ENCODE measurements around the gene SLC35F3. TPM values are rescaled to one million over a fixed set of nuclear protein-coding genes. Genes with fewer than 3 reads are reported as not detected.

The SLC35F3 gene
- total RNA-seq, 1 donor from 2014 or later, result 0.49 TPM

DNA sequence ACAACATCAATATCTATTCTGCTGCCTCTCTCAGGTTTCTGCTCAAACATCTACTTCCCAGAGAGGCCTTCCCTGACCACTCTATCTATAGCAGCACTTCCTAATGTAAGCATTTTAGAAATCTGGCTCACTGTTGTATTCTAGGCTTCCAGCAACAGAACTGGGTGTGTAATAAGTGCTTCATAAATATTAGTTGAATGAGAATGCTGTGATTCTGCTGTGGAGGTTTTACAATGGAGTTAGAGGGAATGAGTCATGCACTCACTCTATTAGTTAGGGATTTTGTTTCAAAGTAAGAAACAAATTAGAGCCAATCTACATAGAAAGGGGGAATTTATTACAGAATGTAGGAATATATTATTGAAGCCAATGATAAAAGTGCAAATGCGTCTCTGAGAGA lies 38.6 kb upstream of the SLC35F3 start:
- no peaks in the 10 kb centered on the region for H3K27me3 ChIP-seq
- TF ChIP-seq POLR2A (IDR thresholded peaks at IDR 0.05), result no peak
- no peak for TF ChIP-seq POLR2AphosphoS5 (IDR thresholded peaks at IDR 0.05; ENCODE audit: insufficient read depth in 1 of 2, low read depth in 1 of 2)
- TF ChIP-seq, protein P1, sequence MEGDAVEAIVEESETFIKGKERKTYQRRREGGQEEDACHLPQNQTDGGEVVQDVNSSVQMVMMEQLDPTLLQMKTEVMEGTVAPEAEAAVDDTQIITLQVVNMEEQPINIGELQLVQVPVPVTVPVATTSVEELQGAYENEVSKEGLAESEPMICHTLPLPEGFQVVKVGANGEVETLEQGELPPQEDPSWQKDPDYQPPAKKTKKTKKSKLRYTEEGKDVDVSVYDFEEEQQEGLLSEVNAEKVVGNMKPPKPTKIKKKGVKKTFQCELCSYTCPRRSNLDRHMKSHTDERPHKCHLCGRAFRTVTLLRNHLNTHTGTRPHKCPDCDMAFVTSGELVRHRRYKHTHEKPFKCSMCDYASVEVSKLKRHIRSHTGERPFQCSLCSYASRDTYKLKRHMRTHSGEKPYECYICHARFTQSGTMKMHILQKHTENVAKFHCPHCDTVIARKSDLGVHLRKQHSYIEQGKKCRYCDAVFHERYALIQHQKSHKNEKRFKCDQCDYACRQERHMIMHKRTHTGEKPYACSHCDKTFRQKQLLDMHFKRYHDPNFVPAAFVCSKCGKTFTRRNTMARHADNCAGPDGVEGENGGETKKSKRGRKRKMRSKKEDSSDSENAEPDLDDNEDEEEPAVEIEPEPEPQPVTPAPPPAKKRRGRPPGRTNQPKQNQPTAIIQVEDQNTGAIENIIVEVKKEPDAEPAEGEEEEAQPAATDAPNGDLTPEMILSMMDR (IDR thresholded peaks at IDR 0.05), result no peak
- H3K4me1 ChIP-seq, result no peaks in the 10 kb centered on the region
- DNase-seq (ENCODE audit: extremely low spot score in 2 of 2), result no peak
- intact Hi-C loops (cut with DNase I), result no loop called here
- no peaks in the 10 kb centered on the region for H3K9me3 ChIP-seq
- H3K4me3 ChIP-seq, result no peak overlapping the region
- no peak overlapping the region for H3K27ac ChIP-seq
- H3K36me3 ChIP-seq, result no peaks in the 10 kb centered on the region

DNA sequence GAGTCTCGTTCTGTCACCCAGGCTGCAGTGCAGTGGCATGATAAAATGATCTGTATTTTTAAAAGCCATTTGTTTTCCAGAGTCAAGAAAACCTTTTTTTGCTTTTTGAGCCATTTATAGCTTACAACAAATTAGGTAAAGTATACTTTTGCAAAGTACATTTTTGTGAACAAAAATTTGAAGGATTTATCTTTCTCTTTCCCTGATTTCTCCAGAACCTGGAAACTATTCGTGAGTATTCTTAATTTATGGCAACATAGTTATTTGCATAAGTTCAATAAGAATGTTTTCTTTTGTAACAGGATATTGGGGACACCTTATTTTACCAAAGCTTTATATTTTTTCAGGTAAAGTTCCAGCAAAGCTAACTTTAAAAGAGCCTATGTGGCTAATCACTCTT lies 37.4 kb upstream of the SLC35F3 start:
- no peaks in the 10 kb centered on the region for H3K9me3 ChIP-seq
- H3K27me3 ChIP-seq, result no peaks in the 10 kb centered on the region
- TF ChIP-seq, protein P1 (IDR thresholded peaks at IDR 0.05), result no peak
- TF ChIP-seq POLR2A (IDR thresholded peaks at IDR 0.05), result no peak
- TF ChIP-seq POLR2AphosphoS5 (IDR thresholded peaks at IDR 0.05; ENCODE audit: insufficient read depth in 1 of 2, low read depth in 1 of 2), result no peak
- H3K36me3 ChIP-seq, result no peaks in the 10 kb centered on the region
- H3K4me1 ChIP-seq, result no peaks in the 10 kb centered on the region
- no peak for DNase-seq (ENCODE audit: extremely low spot score in 2 of 2)
- no peak overlapping the region for H3K27ac ChIP-seq
- H3K4me3 ChIP-seq, result no peak overlapping the region
- intact Hi-C loops (cut with DNase I), result no loop called here

DNA sequence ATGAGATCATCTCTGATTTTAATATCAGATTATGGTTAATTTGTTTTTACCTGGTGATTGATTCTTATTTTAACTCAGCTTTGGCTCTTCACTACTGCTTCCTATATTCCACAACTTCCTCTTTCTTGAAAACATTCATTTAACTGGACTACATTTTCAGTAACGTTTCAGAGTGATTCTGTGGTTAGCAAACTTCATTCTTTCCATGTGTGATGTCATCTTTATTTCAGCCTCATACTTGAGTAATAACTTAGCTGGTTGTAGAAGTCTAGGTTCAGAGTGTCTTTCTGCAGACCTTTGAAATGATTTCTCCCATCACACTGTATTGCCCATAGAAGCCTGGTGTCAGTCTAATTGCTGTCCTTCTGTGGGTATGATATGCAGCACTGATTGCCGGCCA lies 36.0 kb upstream of the SLC35F3 start:
- Histone ChIP-seq H3K27ac (no peak overlapping the region), H3K36me3 (no peaks in the 10 kb centered on the region), H3K27me3 (no peaks in the 10 kb centered on the region), H3K4me1 (no peaks in the 10 kb centered on the region), H3K4me3 (no peak overlapping the region), H3K9me3 (no peaks in the 10 kb centered on the region)
- no peak for DNase-seq (ENCODE audit: extremely low spot score in 2 of 2)
- TF ChIP-seq, protein P1 (IDR thresholded peaks at IDR 0.05), result no peak
- TF ChIP-seq POLR2AphosphoS5 (IDR thresholded peaks at IDR 0.05; ENCODE audit: insufficient read depth in 1 of 2, low read depth in 1 of 2), result no peak
- no peak for TF ChIP-seq POLR2A (IDR thresholded peaks at IDR 0.05)
- intact Hi-C loops (cut with DNase I), result no loop called here

DNA sequence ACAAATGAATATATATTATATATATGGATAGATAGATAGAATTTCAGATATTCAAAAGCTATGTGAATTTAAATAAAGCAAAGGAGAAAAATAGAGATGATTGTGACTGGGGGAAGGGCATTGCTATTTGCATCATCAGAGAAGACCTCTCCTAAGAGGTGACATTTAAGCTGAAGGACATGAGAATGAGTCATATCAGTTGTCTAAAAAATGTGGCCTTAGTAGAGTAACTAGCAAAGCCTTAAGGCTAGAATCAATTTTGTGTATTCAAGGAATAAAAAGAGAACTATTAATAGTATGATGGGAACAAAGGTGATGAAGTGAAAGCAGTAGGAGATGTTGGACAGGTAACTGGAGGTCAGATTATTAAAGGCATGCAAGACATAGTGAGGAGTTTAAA lies 34.8 kb upstream of the SLC35F3 start:
- no peaks in the 10 kb centered on the region for H3K36me3 ChIP-seq
- intact Hi-C loops (cut with DNase I), result no loop called here
- TF ChIP-seq, protein P1 (IDR thresholded peaks at IDR 0.05), result no peak
- TF ChIP-seq POLR2AphosphoS5 (IDR thresholded peaks at IDR 0.05; ENCODE audit: insufficient read depth in 1 of 2, low read depth in 1 of 2) (no peak), POLR2A (IDR thresholded peaks at IDR 0.05) (no peak)
- no peak overlapping the region for H3K4me3 ChIP-seq
- no peaks in the 10 kb centered on the region for H3K4me1 ChIP-seq
- DNase-seq (ENCODE audit: extremely low spot score in 2 of 2), result no peak
- H3K9me3 ChIP-seq, result no peaks in the 10 kb centered on the region
- H3K27me3 ChIP-seq, result no peaks in the 10 kb centered on the region
- H3K27ac ChIP-seq, result no peak overlapping the region

DNA sequence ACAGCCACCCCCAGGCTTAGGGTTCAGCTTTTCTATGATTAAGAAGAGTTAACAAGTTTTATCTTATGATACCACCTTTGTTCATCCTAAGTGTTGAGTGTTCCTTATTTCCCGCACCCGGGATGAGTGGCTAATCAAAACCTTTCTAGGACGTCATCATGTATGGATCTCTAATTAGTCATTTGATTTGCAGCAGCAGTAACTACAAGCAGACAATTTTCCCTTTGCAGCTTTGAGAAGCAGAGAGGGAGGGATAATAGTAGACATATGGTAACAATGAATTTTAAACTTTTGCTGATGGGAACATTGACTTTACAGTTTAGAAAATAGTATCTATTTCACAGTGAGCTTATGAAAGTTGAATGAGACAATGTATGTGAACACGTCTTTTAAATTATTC lies 30.8 kb upstream of the SLC35F3 start:
- Histone ChIP-seq H3K27me3 (no peaks in the 10 kb centered on the region), H3K27ac (no peak overlapping the region), H3K9me3 (no peaks in the 10 kb centered on the region), H3K4me1 (no peaks in the 10 kb centered on the region), H3K4me3 (no peak overlapping the region), H3K36me3 (no peaks in the 10 kb centered on the region)
- DNase-seq (ENCODE audit: extremely low spot score in 2 of 2), result no peak
- no peak for TF ChIP-seq POLR2A (IDR thresholded peaks at IDR 0.05)
- no peak for TF ChIP-seq POLR2AphosphoS5 (IDR thresholded peaks at IDR 0.05; ENCODE audit: insufficient read depth in 1 of 2, low read depth in 1 of 2)
- TF ChIP-seq, protein P1 (IDR thresholded peaks at IDR 0.05), result no peak
- intact Hi-C loops (cut with DNase I), result no loop called here
